ENCODE results near the gene POLR1G.
A peak's percentile ranks its signal among the peaks of the same experiment; 100 is the strongest.

DNA sequence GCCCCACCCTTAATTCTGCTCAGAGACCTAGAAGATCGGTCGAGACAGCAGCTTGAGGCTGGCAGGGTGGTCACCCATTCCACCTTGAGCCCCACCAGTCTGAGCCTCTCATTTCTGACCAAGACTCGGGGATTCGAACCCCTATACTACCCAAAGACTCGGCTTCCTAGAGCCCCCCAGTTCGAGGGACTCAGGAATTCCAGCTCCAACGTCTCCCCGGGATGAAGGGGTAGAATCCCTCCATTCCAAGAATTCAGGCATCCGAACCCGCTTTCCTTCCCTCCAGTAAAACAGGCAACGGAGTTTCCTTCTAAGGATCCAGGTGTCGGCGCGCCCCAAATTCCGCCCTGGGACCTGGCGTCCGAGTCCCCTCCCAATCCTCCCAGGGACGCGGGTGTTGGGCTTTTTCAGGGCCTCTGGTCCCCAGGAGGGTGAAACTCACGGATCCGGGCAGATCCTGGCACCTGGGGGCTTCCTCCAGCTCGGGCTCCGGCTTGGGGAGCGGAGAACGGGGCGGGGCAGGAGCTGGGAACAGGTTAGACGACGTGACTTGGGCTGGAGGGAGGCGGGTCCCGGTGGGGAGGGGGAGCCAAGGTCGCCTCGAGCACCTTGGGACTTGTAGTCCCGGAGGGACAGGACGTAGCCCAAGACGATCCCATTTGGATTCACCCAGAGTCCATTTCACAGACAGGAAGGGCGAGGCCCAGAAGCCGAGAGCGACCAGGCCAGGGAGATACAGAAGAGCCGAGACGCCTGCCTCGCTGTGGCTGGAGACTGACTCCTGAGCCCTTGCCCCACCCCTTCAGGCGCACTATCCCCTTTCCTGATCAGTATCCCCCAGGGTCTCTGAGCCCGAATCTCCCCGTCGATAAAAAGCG is 1.6 kb upstream of the POLR1G start, which contains the start of gene PPP1R13L:
- peak; percentile 42 for TF ChIP-seq EZH2 (IDR thresholded peaks at IDR 0.05; ENCODE audit: borderline replicate concordance)
- TF ChIP-seq, protein P1, sequence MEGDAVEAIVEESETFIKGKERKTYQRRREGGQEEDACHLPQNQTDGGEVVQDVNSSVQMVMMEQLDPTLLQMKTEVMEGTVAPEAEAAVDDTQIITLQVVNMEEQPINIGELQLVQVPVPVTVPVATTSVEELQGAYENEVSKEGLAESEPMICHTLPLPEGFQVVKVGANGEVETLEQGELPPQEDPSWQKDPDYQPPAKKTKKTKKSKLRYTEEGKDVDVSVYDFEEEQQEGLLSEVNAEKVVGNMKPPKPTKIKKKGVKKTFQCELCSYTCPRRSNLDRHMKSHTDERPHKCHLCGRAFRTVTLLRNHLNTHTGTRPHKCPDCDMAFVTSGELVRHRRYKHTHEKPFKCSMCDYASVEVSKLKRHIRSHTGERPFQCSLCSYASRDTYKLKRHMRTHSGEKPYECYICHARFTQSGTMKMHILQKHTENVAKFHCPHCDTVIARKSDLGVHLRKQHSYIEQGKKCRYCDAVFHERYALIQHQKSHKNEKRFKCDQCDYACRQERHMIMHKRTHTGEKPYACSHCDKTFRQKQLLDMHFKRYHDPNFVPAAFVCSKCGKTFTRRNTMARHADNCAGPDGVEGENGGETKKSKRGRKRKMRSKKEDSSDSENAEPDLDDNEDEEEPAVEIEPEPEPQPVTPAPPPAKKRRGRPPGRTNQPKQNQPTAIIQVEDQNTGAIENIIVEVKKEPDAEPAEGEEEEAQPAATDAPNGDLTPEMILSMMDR (IDR thresholded peaks at IDR 0.05; ENCODE audit: poor library complexity): no peak
